SH-SY5Y (cell line): ENCODE data around the gene CIB2.

Experiments
- GATA2 ChIP-seq: IDR thresholded peaks from 2 replicates; pipeline ENCODE4 v1.6.1; 2011; ENCODE audit warnings: mild to moderate bottlenecking, low read depth, low read length
- GATA3 ChIP-seq: IDR thresholded peaks from 2 replicates; pipeline ENCODE4 v1.6.1; 2011; ENCODE audit warnings: low read depth, mild to moderate bottlenecking, low read length, moderate library complexity

DNA sequence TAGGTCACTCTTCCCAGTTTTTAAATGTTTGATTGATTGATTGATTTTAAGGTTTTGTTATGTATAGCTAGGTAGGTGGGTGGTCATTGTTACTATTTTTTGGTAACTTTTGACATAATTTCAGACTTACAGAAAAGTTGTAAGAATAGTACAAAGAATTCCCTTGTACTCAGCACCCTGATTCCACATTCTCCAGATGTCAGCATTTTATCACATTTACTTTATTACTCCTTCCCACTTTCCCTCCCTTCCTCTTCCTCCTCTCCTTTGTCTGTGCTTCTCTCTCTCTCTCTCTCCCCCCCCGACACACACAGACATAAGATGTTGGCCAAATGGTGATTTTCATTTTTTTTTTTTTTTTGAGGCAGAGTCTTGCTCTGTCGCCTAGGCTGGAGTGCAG lies 32.8 kb upstream of the CIB2 start:
- TF ChIP-seq GATA3: no peak
- TF ChIP-seq GATA2: no peak
